Fibroblast of villous mesenchyme (primary cell): ENCODE results near the gene RAD51AP1. TPM values are rescaled to one million over a fixed set of nuclear protein-coding genes. Genes with fewer than 3 reads are reported as not detected.

ENCODE experiments used
- DNase-seq: peaks from one replicate; pipeline ENCODE4 v3.0.0-alpha.2; 2010; ENCODE audit warnings: low read depth
- H3K4me3 ChIP-seq: 2 replicates; pipeline ENCODE4 v1.5.1; 2011; ENCODE audit warnings: low read depth, mild to moderate bottlenecking, low read length
- CTCF ChIP-seq: IDR thresholded peaks from 2 replicates; pipeline ENCODE4 v1.5.1; 2012; ENCODE audit warnings: low read depth, mild to moderate bottlenecking, low read length; ENCODE audit not compliant: insufficient read depth
- total RNA-seq: library from RNA; depleted of rRNA; stranded (reverse); fragments of >200 nt; gene quantifications from 2 replicates; pipeline ENCODE4 v1.2.3, GENCODE V29; 2012

RAD51AP1 gene
- total RNA-seq, 1 donor = 18.1 TPM

DNA sequence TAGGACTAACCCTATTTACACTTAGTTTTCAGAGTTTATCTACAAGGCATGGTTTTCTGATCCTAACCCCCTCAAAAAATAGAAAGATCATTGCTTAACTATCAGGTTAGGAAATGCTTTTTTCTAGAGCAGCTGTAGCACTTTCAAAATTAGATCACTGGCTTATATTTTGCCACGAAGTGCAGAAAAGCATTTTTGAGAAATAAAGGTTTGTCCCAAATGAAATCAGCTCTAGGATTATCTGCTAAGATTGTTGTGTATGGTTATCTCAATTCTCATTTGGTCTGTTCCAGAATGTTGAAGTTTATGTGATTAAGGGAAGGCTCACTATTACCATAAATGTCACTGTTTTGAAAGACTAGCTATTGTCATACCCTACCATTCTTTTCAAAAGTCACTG, 13.5 kb downstream of the RAD51AP1 start:
- DNase-seq = no peak
- TF ChIP-seq CTCF = no peak
- H3K4me3 ChIP-seq = no peak overlapping the region

DNA sequence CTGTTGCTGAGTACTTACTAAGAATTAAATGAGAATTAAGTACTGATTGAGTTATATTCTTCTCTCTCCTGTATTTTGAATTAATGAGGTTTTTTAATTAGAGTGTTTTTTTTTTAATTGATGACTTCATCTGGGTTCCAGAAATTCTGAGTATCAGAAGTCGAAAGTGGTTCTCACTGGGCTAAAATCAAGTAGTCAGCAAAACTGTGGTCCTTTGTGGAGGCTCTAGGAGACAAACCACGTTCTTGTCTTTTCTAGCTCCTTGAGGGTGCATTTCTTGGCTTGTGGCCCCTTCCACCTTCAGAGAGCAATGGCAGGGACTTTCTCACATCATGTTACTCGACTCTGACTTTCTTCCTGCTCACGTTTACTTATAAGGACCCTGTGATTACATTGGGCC, 15.3 kb downstream of the RAD51AP1 start:
- TF ChIP-seq CTCF = no peak
- no peak overlapping the region for H3K4me3 ChIP-seq
- no peak for DNase-seq

DNA sequence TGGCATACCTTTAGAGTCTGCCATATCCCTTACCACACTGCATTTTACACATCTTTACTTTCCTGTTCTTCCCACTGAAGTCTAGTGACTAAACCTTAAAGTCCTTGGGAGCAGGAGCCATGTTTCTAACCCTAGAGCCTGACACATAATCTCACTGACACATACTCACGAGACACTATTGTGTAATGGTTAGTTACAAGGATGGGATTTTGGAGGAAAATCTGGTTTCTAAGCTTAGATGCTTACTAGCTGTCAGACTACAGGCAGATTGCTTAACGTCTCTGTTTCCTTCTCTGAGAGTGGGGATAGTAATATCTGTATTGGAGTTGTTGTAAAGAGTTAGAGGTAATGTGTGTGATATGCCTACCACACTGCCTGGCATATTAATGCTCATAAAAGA, 17.1 kb downstream of the RAD51AP1 start:
- DNase-seq = peak; percentile 45
- no peak for TF ChIP-seq CTCF
- H3K4me3 ChIP-seq = no peak overlapping the region

DNA sequence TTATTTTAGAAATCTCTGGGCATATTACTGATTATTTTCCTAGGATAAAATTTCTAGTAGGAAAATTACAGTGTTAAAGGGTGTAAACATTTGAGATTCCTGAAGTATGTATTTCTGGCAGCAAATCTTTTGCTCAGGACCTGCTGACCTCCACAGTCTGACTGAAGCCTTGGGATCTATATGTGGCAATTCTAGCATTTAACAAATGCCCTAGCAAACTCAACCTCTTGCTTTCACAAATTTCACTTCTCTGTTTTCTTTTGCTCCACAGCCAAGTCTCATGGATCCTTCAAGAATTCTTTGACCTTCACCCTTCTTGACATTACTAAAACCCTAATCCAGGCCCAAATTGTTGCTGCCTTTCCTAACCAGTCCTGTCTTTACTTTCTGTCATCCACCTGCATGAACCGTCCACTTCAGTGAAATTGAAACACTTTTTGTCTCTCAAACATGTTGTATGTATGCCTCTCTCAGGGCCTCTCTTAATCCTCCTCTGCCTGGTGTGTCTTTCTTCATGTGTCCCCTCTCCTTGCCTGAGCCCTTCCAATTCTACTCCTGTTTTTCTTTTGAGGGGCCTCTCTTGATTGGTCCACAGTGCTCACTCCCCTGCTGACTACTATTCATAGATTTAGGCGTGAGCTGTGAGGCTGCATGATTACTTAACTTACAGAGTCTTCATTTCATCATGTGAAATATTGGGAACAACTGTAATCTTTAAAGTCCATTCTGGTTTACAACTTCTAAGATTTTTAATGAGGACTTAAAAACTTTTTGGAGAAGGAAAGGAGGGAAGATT, 18.2 kb downstream of the RAD51AP1 start:
- TF ChIP-seq CTCF = no peak
- DNase-seq = no peak
- no peak overlapping the region for H3K4me3 ChIP-seq

GRCh38 chr12:4557586-4557985, 18.9 kb downstream of the RAD51AP1 start:
- no peak for TF ChIP-seq CTCF
- DNase-seq = no peak

DNA sequence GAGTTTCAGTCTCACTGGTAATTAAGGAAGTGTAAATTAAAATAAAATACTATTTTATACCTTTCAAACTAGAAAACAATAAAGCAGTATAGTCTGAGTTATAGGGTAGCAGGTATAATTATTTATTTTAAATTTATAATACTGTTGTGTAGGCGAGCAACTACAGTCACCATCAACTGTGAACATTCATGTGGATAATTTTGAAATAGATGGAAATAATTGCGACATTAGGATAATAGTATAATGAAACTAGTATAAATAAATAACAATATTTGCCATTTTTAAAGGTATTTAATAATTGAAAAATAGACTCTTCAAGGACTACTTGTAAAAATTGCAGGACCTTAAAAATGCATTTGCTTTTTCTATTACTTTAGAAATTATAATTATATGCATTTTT, 19.5 kb downstream of the RAD51AP1 start:
- H3K4me3 ChIP-seq = no peak overlapping the region
- DNase-seq = no peak
- no peak for TF ChIP-seq CTCF

More at GRCh38 chr12:4557586-4557985, 18.9 kb downstream of the RAD51AP1 start:
- H3K4me3 ChIP-seq = no peak overlapping the region
